ENCODE measurements around the gene TIMM29. TPM values are rescaled to one million over a fixed set of nuclear protein-coding genes. Genes with fewer than 3 reads are reported as not detected.

Gene TIMM29
- total and polyA plus RNA-seq, 2 of the 13 experiments (the other 11 are each of a cell fraction or from before 2014, with no cell fraction given): 7.1 to 33.8 TPM

GRCh38 chr19:10895363-10895762 is 33.2 kb upstream of the TIMM29 start (continued):
- TF ChIP-seq CTCF (CRISPR knock-in tag; IDR thresholded peaks at IDR 0.05) (no peak), AHDC1 (CRISPR knock-in tag; IDR thresholded peaks at IDR 0.05; ENCODE audit: borderline replicate concordance) (no peak), ZNF232 (CRISPR knock-in tag; IDR thresholded peaks at IDR 0.05; ENCODE audit: borderline replicate concordance) (no peak), SNAPC2 (CRISPR knock-in tag; IDR thresholded peaks at IDR 0.05) (no peak), ERF (CRISPR knock-in tag; IDR thresholded peaks at IDR 0.05) (no peak)

- BruUV-seq (replicated peaks): no TSS peak
- WGBS (ENCODE audit: low lambda C conversion rate): 92% methylated on average over 8 of the region's 12 CpGs
- ATAC-seq (peak; percentile 47; the same call in 2 of the 3 replicates), DNase-seq (ENCODE audit: low spot score) (no peak), FAIRE-seq (no peak)
- peaks cover 35% of the 10 kb centered on the region for H3K79me2 ChIP-seq (ENCODE audit: insufficient read depth, low read length)
- H4K20me1 ChIP-seq (ENCODE audit: insufficient read depth, low read length): peaks cover 26% of the 10 kb centered on the region; the same call in 1 of the 2 replicates
- H3K27me3 ChIP-seq (ENCODE audit: control insufficient read depth in 1 of 2, insufficient read depth in 2 of 2, low read length in 2 of 2): no peaks in the 10 kb centered on the region
- ChIA-PET CTCF (ENCODE audit: low intra/inter-chr PET ratio, low total read pairs) (no interaction called here), POLR2A (no interaction called here)
- H2AFZ ChIP-seq (ENCODE audit: low read length): no peak overlapping the region
- H3K27ac ChIP-seq (ENCODE audit: extremely low read length, insufficient read depth, low read length): no peak overlapping the region
- no peaks in the 10 kb centered on the region for H3K9me3 ChIP-seq (ENCODE audit: low read length)
- intact Hi-C loops (cut with micrococcal nuclease; ENCODE audit: unreplicated experiment): no loop called here
- H3K4me2 ChIP-seq (ENCODE audit: low read depth, low read length): no peak overlapping the region
- H3K36me3 ChIP-seq (replicated peaks in 1 of 2; ENCODE audit: control insufficient read depth in 1 of 2, insufficient read depth in 2 of 2, low read length in 2 of 2): peaks cover 0 to 5% of the 10 kb centered on the region in 2 experiments; a peak in 3 of 5 replicates
- no peak overlapping the region for H3K9ac ChIP-seq (ENCODE audit: insufficient read depth, low read depth, low read length)
- in situ Hi-C loops (cut with HindIII; ENCODE audit: extremely low pct_ligation_motif_present, low pct_unique_long_range_greater_than_20kb): no loop called here
- peaks cover 15% of the 10 kb centered on the region for H3K4me1 ChIP-seq (ENCODE audit: insufficient read depth, low read length)
- no peak overlapping the region for H3K4me3 ChIP-seq (replicated peaks in 1 of 3; ENCODE audit: insufficient read depth in 1 of 3, low read depth in 2 of 3, low read length in 3 of 3)
- TF ChIP-seq ZBTB43 (CRISPR knock-in tag; conservative IDR thresholded peaks at IDR 0.05): no peak
- TF ChIP-seq FOSL2 (CRISPR knock-in tag; IDR thresholded peaks at IDR 0.05): no peak
- no peak for TF ChIP-seq ZNF512B (CRISPR knock-in tag; IDR thresholded peaks at IDR 0.05; ENCODE audit: borderline replicate concordance)
Observed at GRCh38 chr19:10895920-10896319, 32.7 kb upstream of the TIMM29 start.

Measured in HepG2 (cell line).